Cardiac fibroblast (primary cell): Measurements from ENCODE around the gene CDH20.

ENCODE experiments used
- DNase-seq, 2 donors: peaks; one replicate each; pipeline versions ENCODE4 v3.0.0 to v3.0.0-alpha.2; 2010; ENCODE audit warnings: low read depth in 2 of 2
- H3K4me3 ChIP-seq, 2 donors: replicated peaks in 1 of 2; 1 replicate in 1 of 2; 2 replicates in 1 of 2; pipeline ENCODE4 v1.5.1; 2011; ENCODE audit warnings: low read depth in 2 of 2, low read length in 2 of 2, mild to moderate bottlenecking in 2 of 2, moderate library complexity in 1 of 2
- CTCF ChIP-seq: IDR thresholded peaks from one replicate; pipeline ENCODE4 v1.5.1; 2011; ENCODE audit warnings: low read depth, mild to moderate bottlenecking, low read length, inconsistent platforms

CDH20 gene

DNA sequence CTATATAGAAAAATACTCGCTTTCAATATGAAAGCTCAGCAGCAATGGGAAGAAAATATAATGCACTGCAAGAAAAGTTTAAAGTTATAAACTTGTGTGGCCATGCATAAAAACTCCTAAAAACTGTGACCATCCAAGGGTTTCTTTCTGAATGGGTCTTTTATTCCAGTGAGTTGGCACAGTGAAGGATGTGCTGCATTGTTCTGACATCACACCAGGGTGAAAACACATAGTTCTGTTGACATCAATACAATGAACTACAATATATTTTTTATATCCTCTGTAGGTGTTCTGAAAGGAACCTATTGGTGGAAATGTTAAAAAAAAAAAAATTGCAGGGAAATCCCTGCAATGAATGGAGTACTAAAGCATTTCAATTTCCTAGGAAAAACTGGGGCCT is 80.2 kb downstream of the CDH20 start:
- DNase-seq, result no peak
- TF ChIP-seq CTCF, result no peak
- H3K4me3 ChIP-seq, result no peak overlapping the region

DNA sequence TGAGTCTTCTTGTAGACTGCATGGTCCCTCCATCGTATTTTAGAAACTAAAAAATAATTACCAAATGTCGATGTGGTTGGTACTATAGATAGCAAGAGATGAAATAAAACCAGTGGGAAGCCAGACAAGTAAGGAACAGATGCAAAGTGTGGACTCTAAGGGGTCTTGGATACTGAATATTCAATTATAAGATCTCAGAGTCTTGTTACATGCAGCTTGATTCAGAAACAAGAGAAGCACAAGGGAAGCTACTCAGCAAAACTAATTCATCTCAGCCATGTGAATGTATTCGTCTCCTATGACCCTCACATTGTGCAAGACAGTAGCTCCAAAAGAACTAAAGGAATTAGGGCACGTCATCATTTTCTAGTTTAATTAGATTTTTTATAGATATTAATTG is 80.9 kb downstream of the CDH20 start:
- DNase-seq, result no peak
- no peak for TF ChIP-seq CTCF
- H3K4me3 ChIP-seq, result no peak overlapping the region

DNA sequence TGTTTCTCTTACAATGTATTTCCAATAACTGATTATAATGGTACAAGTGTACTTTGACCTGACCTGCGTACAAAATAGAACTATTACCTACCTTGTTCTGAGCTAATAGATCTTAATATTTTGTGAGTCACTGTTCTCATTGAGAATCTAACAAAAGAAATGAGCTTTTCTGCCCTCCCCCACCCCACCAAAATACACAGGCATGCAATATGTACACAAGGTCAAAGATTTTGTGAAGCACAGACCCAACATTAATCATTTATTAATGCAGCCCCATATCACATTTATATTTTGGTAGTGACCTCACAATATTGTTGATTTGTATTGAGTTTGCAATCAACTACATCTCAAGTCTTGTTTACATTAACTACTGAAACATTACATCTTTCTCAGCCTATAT is 86.5 kb downstream of the CDH20 start:
- DNase-seq, result no peak
- H3K4me3 ChIP-seq, result no peak overlapping the region
- TF ChIP-seq CTCF, result no peak

DNA sequence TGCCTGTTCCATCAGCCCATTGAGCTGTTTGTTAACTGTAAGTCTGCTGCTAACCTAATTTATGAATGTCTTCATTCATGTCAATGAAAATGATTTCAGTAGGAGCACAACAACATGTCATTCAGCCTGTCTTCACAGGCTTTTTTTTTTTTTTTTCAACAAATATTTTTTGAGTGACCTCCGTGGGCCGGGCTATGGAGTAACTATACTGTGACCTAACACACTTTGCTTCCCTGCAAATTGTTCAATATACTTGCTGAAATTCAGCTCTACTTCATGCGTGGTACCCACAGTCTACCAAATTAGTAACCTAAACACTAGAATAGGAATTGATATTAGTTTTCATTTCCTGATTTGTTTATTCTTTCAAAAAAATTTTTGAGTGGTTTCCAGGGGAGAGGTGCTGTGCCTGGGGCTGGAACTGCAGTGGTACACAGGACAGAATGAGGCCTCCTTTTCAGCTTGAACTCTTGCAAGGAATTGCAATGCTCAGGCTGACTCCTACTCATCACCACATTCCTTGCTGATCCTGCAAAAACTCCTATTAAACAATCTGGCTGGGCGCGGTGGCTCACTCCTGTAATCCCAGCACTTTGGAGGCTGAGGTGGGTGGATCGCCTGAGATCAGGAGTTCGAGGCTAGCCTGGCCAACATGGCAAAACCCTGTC is 87.1 kb downstream of the CDH20 start:
- no peak for DNase-seq
- H3K4me3 ChIP-seq, result no peak overlapping the region
- TF ChIP-seq CTCF, result no peak

DNA sequence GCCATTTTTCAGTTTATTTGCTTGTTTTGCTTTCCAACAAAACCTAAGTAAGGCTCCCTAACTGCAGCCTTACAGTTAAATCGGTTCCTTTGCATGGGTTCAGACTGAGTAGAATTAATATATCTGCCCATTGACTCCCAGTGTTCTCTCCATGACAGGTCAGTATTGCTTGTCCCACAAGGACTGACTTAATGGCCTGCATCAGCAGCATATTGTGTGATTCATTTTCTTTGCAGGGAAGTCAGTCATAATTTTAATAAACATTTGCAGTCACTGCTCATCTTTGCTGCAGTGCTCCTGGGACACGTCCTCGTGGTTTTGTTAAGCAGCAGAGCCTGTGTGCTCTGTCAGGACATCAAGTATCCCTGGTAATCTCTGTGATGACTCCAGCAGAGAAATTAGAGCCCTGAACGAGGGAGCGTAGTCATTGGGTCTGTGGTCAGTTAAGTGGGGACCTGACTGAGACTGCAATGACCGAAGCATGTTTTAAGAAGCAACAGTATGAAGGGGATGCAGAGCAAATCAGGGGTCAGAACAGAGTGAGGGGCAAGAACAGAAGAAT is 93.3 kb downstream of the CDH20 start:
- DNase-seq, result no peak
- TF ChIP-seq CTCF, result no peak
- no peak overlapping the region for H3K4me3 ChIP-seq

DNA sequence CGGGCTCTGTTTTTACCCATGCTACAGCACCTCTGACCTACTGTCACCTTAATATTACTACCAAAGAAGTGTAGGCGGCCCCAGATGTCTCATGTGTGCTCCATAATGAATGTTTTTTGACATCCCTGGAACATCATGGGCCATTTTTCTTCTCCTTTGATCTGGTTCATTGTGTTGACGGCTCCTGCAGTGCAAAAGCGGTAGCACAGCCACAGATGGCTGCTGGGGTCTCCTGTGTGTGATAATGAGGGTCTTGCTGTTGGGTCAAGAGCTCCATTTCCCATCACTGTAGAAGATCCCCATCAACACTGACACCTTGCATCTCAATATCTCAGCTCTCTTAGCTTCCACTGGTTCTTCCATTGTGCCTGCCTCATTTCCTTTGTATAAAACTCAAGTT is 95.0 kb downstream of the CDH20 start:
- H3K4me3 ChIP-seq, result no peak overlapping the region
- no peak for TF ChIP-seq CTCF
- DNase-seq, result no peak

GRCh38 chr18:61432590-61432989 is 99.4 kb downstream of the CDH20 start:
- H3K4me3 ChIP-seq, result no peak overlapping the region

More at GRCh38 chr18:61432590-61432989, 99.4 kb downstream of the CDH20 start:
- DNase-seq, result no peak
- no peak for TF ChIP-seq CTCF
